Prostate gland (tissue), 2 donors: ENCODE measurements around the gene OR51V1. TPM values are rescaled to one million over a fixed set of nuclear protein-coding genes. Genes with fewer than 3 reads are reported as not detected.

Experiments used
- DNase-seq: peaks from one replicate; pipeline ENCODE4 v3.0.0-alpha.2; 2019; ENCODE audit warnings: low spot score
- H3K27ac ChIP-seq, 2 donors: fragments of 200-600 bp; sonication (generic); 2 replicates each; pipeline ENCODE4 v1.5.1; 2017 to 2019
- H3K27me3 ChIP-seq: fragments of 200-600 bp; sonication (generic); replicated peaks from 2 replicates; pipeline ENCODE4 v1.5.1; 2019; ENCODE audit not compliant: insufficient read depth
- H3K36me3 ChIP-seq, 2 donors: fragments of 200-600 bp; sonication (generic); 1 replicate in 1 of 2; 2 replicates in 1 of 2; pipeline versions ENCODE4 v1.5.1 to v1.8.1; 2017 to 2019
- H3K4me1 ChIP-seq: fragments of 200-600 bp; sonication (generic); replicated peaks from 2 replicates; pipeline ENCODE4 v1.5.1; 2019
- H3K4me3 ChIP-seq, 2 donors: fragments of 200-600 bp; sonication (generic); 2 replicates each; pipeline ENCODE4 v1.5.1; 2017 to 2019
- H3K9me3 ChIP-seq: fragments of 200-600 bp; sonication (generic); 2 replicates; pipeline ENCODE4 v1.5.1; 2017
- POLR2A ChIP-seq: fragments of 450-650 bp; IDR thresholded peaks from one replicate; pipeline ENCODE4 v1.6.1; 2016; ENCODE audit warnings: antibody characterized with exemption, mild to moderate bottlenecking
- POLR2AphosphoS5 ChIP-seq: sonication (generic); formaldehyde crosslinking; IDR thresholded peaks from one replicate; pipeline ENCODE4 v1.6.1; 2017; ENCODE audit warnings: antibody characterized with exemption
- WGBS: methylation state at CpG from one replicate; pipeline ENCODE4 v1.1.5; 2018; 5-methylcytosine and 5-hydroxymethylcytosine counted together
- intact Hi-C: fragments of 100-400 bp; cut with DNase I; formaldehyde crosslinking; loops from one replicate; pipeline ENCODE4 v1.14.2; 2022
- total RNA-seq, 2 donors: library from RNA; depleted of rRNA; stranded (reverse); fragments of >200 nt; gene quantifications; one replicate each; pipeline ENCODE4 v1.1.0, GENCODE V29; 2016
- TF ChIP-seq, protein P1 (sequence below), 4 experiments: fragments of 200-600 bp in 2 of 4; fragments of 450-650 bp in 2 of 4; sonication (generic) in 2 of 4; IDR thresholded peaks; 1 replicate in 3 of 4; 2 replicates in 1 of 4; pipeline ENCODE4 v1.5.1; 2016 to 2019; ENCODE audit warnings: antibody characterized with exemption in 4 of 4, mild to moderate bottlenecking in 2 of 4, moderate library complexity in 2 of 4

Gene OR51V1
- total RNA-seq, 2 donors from 2014 or later: not detected

DNA sequence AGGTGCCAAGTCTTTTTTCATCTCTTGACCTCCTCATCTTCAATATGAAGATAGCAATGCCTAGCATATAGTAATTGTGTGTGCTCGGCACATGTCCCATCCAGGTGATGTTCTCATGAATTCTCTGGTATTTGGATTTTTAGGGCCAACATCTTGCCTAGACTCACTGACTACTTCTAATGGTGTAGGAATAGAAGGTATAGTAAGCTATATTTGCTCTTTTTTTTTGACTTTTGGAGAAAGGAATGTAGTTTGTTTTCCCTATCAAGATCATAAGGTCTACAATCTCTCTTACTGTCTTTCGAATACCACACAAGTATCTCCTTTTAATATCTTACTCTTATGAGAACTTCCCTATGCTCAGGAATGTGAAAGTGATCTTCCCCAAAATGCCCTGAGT is 30.6 kb upstream of the OR51V1 start:
- H3K9me3 ChIP-seq: no peaks in the 10 kb centered on the region
- no peaks in the 10 kb centered on the region for H3K27me3 ChIP-seq
- H3K4me3 ChIP-seq: no peak overlapping the region
- intact Hi-C loops: no loop called here
- DNase-seq: no peak
- WGBS: 73% methylated on average over 2 of the region's 2 CpGs
- H3K4me1 ChIP-seq: no peaks in the 10 kb centered on the region
- H3K36me3 ChIP-seq: no peaks in the 10 kb centered on the region
- no peak overlapping the region for H3K27ac ChIP-seq
- no peak for TF ChIP-seq POLR2AphosphoS5
- TF ChIP-seq POLR2A: no peak
- TF ChIP-seq, protein P1, sequence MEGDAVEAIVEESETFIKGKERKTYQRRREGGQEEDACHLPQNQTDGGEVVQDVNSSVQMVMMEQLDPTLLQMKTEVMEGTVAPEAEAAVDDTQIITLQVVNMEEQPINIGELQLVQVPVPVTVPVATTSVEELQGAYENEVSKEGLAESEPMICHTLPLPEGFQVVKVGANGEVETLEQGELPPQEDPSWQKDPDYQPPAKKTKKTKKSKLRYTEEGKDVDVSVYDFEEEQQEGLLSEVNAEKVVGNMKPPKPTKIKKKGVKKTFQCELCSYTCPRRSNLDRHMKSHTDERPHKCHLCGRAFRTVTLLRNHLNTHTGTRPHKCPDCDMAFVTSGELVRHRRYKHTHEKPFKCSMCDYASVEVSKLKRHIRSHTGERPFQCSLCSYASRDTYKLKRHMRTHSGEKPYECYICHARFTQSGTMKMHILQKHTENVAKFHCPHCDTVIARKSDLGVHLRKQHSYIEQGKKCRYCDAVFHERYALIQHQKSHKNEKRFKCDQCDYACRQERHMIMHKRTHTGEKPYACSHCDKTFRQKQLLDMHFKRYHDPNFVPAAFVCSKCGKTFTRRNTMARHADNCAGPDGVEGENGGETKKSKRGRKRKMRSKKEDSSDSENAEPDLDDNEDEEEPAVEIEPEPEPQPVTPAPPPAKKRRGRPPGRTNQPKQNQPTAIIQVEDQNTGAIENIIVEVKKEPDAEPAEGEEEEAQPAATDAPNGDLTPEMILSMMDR (IDR thresholded peaks at IDR 0.05): no peak

DNA sequence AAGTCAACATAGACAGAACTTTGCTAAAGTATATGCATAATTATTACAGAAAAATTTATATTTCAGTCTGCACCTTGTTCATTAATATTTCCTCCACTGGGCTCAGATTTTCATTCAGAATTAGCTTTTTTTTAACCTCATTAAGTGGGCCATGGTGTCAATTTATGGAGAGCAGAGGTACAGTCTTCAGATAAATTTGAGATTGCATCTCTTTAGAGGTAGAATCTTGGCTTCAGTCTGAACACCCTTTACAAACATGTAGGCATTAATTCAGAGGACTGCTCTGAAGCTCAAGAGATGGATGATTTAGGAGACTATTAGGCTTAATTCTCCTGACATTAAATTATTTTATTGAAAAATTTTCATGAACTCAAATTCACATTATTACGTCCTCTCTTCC is 29.8 kb upstream of the OR51V1 start:
- 83% methylated on average over 1 of the region's 1 CpG for WGBS

DNA sequence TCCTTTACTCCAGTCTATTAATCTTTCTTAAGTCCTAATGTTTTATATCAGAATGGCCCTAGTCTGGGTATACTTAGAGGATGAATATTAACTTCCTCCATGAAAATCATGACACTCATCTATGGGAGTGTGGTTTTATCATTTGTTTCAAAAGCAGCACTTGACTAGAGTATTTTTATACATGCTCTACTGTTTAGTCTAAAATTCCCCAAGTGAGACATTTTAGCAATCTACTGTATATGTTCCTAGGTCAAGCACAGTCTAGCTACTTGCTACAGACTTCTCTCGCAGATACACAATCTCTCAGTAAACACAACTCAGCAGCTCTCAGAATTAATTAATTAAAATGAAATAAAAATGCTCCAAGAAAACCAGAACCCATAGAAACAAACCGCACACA is 29.3 kb upstream of the OR51V1 start:
- TF ChIP-seq, protein P1 (IDR thresholded peaks at IDR 0.05): no peak
- TF ChIP-seq POLR2AphosphoS5 (no peak), POLR2A (no peak)
- intact Hi-C loops: no loop called here

More for the DNA sequence above, 29.8 kb upstream of the OR51V1 start:
- intact Hi-C loops: no loop called here
- Histone ChIP-seq H3K4me1 (no peaks in the 10 kb centered on the region), H3K27me3 (no peaks in the 10 kb centered on the region), H3K36me3 (no peaks in the 10 kb centered on the region), H3K27ac (no peak overlapping the region), H3K4me3 (no peak overlapping the region), H3K9me3 (no peaks in the 10 kb centered on the region)
- TF ChIP-seq POLR2A (no peak), POLR2AphosphoS5 (no peak)
- TF ChIP-seq, protein P1 (IDR thresholded peaks at IDR 0.05): no peak
- DNase-seq: no peak

DNA sequence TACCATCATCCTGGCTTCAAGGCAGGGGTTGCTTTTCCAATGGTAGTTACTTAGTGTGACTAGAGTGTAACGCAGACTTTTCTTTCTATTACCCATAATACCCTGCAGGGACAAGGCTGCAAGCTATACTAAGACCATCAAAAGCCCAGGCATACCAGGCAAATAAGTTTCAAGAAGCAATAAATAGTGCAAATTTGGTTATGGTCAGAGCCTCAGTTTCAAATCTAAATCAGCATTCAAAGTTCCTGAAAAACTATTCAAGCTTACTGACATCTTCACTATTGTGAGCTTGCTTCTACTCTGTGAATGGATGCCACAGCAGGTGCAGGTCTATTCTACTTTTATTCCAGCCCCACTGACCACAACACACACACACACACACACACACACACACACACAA is 28.9 kb upstream of the OR51V1 start:
- Histone ChIP-seq H3K36me3 (no peaks in the 10 kb centered on the region), H3K27ac (no peak overlapping the region), H3K27me3 (no peaks in the 10 kb centered on the region), H3K9me3 (no peaks in the 10 kb centered on the region), H3K4me3 (no peak overlapping the region), H3K4me1 (no peaks in the 10 kb centered on the region)
- 94% methylated on average over 1 of the region's 1 CpG for whole genome bisulfite sequencing
- intact Hi-C loops: no loop called here
- DNase-seq: no peak
- TF ChIP-seq POLR2A (no peak), POLR2AphosphoS5 (no peak)
- TF ChIP-seq, protein P1 (IDR thresholded peaks at IDR 0.05): no peak

More for the DNA sequence above, 29.3 kb upstream of the OR51V1 start:
- Histone ChIP-seq H3K27me3 (no peaks in the 10 kb centered on the region), H3K4me3 (no peak overlapping the region), H3K27ac (no peak overlapping the region), H3K9me3 (no peaks in the 10 kb centered on the region), H3K4me1 (no peaks in the 10 kb centered on the region), H3K36me3 (no peaks in the 10 kb centered on the region)
- 89% methylated on average over 2 of the region's 2 CpGs for WGBS
- DNase-seq: no peak

DNA sequence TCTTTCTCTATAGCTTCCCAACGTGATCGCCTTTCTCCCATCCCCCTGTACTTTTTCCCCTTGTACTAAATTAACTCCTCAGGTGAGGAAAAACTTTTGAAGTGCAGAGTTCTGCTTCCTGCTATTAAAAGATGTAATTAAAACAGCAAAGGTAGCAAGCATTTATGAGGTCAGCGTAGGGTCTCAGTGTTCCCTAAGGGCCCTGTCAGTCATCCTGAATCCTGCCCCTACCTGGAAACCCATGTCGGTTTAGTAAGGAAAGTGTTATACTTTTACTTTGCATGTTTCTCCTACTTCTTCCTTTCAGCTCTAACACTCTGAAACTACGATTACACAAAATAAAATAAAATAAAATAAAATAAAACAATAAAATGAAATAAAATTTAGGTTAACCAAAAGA is 27.6 kb upstream of the OR51V1 start:
- 39% methylated on average over 5 of the region's 5 CpGs for WGBS
- Histone ChIP-seq H3K36me3 (no peaks in the 10 kb centered on the region), H3K27me3 (no peaks in the 10 kb centered on the region), H3K4me1 (no peaks in the 10 kb centered on the region), H3K27ac (no peak overlapping the region), H3K4me3 (no peak overlapping the region), H3K9me3 (no peaks in the 10 kb centered on the region)
- intact Hi-C loops: no loop called here
- DNase-seq: no peak
- TF ChIP-seq POLR2AphosphoS5 (no peak), POLR2A (no peak)
- TF ChIP-seq, protein P1 (IDR thresholded peaks at IDR 0.05): no peak
